ENCODE data around the gene KNDC1. TPM values are rescaled to one million over a fixed set of nuclear protein-coding genes. Genes with fewer than 3 reads are reported as not detected.

The KNDC1 gene
- total RNA-seq, 1 experiment from 2014 or later = 15.7 TPM

- DNase-seq = no peak
Measured at GRCh38 chr10:133185916-133186315, 25.9 kb downstream of the KNDC1 start.

More at GRCh38 chr10:133185916-133186315, 25.9 kb downstream of the KNDC1 start:
- no peaks in the 10 kb centered on the region for H3K4me1 ChIP-seq (ENCODE audit: insufficient read depth, low read length)
- no peaks in the 10 kb centered on the region for H3K23me2 ChIP-seq (ENCODE audit: insufficient read length, low read depth, low read length, poor library complexity, severe bottlenecking)
- no peaks in the 10 kb centered on the region for H4K20me1 ChIP-seq (ENCODE audit: control insufficient read depth, insufficient read depth, insufficient read length)
- H2AFZ ChIP-seq (ENCODE audit: low read length) = no peak overlapping the region
- Mint-ChIP-seq H3K4me1 (no peaks in the 10 kb centered on the region), H3K4me3 (no peak overlapping the region), H3K27ac (no peak overlapping the region), H3K27me3 (ENCODE audit: low read depth) (no peaks in the 10 kb centered on the region), H3K36me3 (ENCODE audit: insufficient read depth in 1 of 3, low read depth in 3 of 3) (peaks cover 8 to 30% (median 26%) of the 10 kb centered on the region in 3 experiments), H3K9me3 (peaks cover 4 to 5% of the 10 kb centered on the region in 2 experiments; a peak in 2 of 5 replicates)
- H2BK5ac ChIP-seq (ENCODE audit: insufficient read length, low read length) = no peak overlapping the region
- H3K4ac ChIP-seq (ENCODE audit: low read depth, low read length) = no peak overlapping the region
- H4K91ac ChIP-seq (ENCODE audit: insufficient read length, low read depth, low read length) = no peak overlapping the region
- H3K27me3 ChIP-seq (ENCODE audit: insufficient read depth, low read length) = no peaks in the 10 kb centered on the region
- no peak overlapping the region for H2BK20ac ChIP-seq (ENCODE audit: low read depth, low read length, poor library complexity, severe bottlenecking)
- H3T11ph ChIP-seq (ENCODE audit: low read length) = no peak overlapping the region
- no CpG with 5 or more reads among the region's 27 CpGs for WGBS (ENCODE audit: extremely low coverage, insufficient read length, low lambda C conversion rate)
- H4K5ac ChIP-seq (ENCODE audit: insufficient read length, low read depth, low read length) = no peak overlapping the region
- no peak overlapping the region for H2BK12ac ChIP-seq (ENCODE audit: insufficient read length, low read depth, low read length)
- H3K18ac ChIP-seq (ENCODE audit: insufficient read length, low read depth, low read length) = no peak overlapping the region
- no peaks in the 10 kb centered on the region for H3K79me2 ChIP-seq (ENCODE audit: insufficient read depth, low read length)
- no peak for TF ChIP-seq CTCF (conservative IDR thresholded peaks at IDR 0.05)
- no peak overlapping the region for H2AK5ac ChIP-seq (ENCODE audit: insufficient read length, low read length)
- no peaks in the 10 kb centered on the region for H3K79me1 ChIP-seq (ENCODE audit: insufficient read depth, low read depth, low read length, poor library complexity, severe bottlenecking)
- H3K23ac ChIP-seq (ENCODE audit: insufficient read length, low read depth, low read length) = no peak overlapping the region
- H4K8ac ChIP-seq (replicated peaks; ENCODE audit: insufficient read length, low read depth, low read length) = no peak overlapping the region
- no peak overlapping the region for H2BK120ac ChIP-seq (ENCODE audit: low read depth, low read length, poor library complexity, severe bottlenecking)
- H3K9me3 ChIP-seq (ENCODE audit: control insufficient read depth, low read depth, low read length) = no peaks in the 10 kb centered on the region
- no peak overlapping the region for H3K9ac ChIP-seq (ENCODE audit: extremely low read depth, insufficient read length, low read length)
- H3K14ac ChIP-seq (ENCODE audit: insufficient read depth, low read length) = no peak overlapping the region; the same call in 1 of the 2 replicates
- H2BK15ac ChIP-seq (ENCODE audit: low read depth, low read length) = no peak overlapping the region
- H3K56ac ChIP-seq (ENCODE audit: insufficient read length, low read depth, low read length) = no peak overlapping the region
- H3K27ac ChIP-seq (ENCODE audit: insufficient read length, low read depth, low read length) = no peak overlapping the region
- H3K4me2 ChIP-seq (ENCODE audit: insufficient read depth, insufficient read length, low read length) = no peak overlapping the region

All from H9 (cell line).